ENCODE results near the gene ADCY9.
A peak's percentile ranks its signal among the peaks of the same experiment; 100 is the strongest.

ADCY9 gene

GRCh38 chr16:3999479-4000325 is 116.5 kb downstream of the ADCY9 start:
- DNase-seq, result no peak

DNA sequence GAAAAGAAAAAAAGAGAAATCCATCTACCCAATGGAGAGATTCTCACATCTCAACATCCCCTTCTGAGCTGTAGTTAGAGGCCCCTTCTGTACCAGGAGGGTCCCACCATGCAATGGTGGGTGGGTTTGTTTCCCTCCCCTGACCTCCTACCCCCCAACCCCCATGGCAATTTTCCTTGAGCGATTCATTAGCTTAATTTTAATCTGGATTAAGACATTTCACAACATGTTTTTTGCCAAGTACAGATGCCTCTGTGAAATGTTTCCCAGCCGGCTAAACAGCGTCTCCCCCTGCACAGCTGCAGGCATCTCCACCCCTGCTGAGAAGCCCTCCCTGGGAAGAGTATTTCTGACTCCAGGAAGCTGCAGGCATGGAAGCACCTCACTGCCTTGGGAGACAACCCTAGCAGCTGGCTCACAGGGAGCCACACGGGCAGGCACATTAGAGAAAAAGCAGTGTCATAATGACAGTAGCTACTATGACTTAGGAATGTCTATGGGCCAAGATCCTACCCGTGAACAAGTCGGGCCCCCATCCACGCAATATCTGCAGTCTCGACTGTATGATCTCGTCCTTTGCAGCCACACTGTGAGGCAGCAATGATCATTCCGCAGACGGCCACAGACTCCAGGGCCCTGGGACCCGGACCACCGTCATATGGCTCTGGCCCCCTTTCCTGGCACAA is 117.3 kb downstream of the ADCY9 start:
- no peak for DNase-seq

DNA sequence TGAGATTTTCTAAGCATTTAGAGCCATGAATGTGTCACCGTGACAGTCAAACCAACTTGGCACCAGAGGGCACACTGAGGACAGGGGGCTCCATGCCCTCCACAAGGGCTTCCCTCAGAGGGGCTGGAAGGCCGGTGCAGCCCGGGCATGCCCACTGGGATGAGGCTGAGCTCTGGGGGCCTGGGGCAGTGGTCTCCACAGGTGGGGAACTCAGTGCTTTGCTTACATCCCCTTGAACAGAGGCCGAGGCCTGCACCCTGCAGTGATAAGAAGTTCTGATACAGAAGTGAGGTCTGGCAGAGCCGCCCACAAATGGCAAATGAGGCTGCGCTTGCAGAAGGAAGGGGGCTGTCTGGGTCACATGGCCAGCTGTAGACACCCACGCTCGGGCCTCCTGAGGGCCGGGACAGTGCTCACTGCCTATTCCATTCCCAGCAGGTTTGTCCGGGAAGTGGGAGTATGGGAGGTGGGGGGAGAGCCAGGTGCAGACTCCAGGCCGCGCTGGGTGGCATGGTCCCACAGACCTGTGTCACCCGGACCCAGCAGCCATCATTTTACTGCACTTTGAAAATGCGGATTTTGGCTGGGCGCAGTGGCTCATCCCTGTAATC is 118.9 kb downstream of the ADCY9 start:
- no peak for DNase-seq

GRCh38 chr16:3995001-3995400 is 121.2 kb downstream of the ADCY9 start:
- DNase-seq, result no peak

GRCh38 chr16:3993052-3993785 is 123.0 kb downstream of the ADCY9 start:
- no peak for DNase-seq

GRCh38 chr16:3992297-3993051 is 123.8 kb downstream of the ADCY9 start:
- no peak for DNase-seq

DNA sequence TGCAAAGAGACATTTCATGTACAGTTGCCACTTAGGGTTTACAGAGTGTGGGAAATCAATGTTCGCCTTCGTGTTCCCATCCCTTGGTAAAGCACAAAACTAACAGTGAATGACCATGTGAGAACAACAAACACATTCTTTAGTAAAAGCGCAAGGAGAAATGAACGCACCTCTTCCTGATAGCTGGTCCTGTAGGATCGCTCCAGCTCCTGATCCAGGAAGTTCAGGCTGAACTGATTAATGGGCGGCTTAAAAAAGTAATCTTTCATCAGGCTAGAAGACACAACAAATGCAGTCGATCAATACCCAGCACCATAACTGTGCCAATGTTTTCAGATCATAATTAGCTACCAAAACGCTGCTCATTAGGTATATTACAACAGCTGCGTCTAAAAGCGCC is 127.4 kb downstream of the ADCY9 start:
- DNase-seq, result no peak

DNA sequence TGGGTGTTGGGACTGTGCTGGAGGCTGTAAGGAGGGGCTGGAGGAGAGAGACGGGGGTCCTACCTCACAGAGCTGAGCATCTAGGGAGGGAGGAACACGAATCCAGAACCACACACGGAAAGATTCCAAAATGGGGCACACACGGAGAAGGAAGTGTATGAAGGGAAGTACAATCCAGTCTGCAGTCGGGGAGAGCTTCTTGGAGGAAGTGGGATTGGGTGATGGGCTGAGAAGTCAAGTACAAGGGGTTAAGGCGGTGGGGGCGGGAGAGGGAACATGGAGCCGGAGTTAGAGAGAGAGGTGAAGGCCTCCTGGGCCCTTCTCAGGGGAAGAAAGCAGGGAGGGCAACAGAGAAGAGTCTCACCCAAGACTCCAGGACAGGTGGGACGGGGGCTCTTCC is 128.2 kb downstream of the ADCY9 start:
- DNase-seq, result no peak

DNA sequence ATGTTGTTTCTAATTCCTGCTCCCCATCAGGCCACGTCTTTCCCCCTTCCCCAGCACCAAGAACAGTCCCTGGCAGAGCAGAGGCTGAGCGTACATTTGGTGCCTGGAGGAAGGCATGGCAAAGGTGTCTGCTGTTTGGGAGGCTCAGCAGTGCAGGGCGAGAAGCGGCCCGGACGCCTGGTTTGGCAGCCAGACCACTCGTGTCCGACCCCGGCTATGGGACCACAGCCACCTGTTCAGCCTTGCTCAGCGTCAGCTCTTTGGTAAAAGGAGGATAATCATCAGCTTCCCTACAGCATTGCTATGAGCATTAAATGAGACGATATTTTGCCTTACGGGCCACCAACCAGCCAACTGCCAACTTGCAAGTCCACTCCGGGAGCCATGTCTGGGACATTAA is 129.0 kb downstream of the ADCY9 start:
- DNase-seq, result no peak

- DNase-seq, result no peak
These were observed 130.1 kb downstream of the ADCY9 start for GRCh38 chr16:3986235-3986544.

- DNase-seq, result no peak
These were observed 131.9 kb downstream of the ADCY9 start for GRCh38 chr16:3984111-3985060.

GRCh38 chr16:3983081-3983520 is 133.1 kb downstream of the ADCY9 start:
- DNase-seq, result peak; percentile 59

DNA sequence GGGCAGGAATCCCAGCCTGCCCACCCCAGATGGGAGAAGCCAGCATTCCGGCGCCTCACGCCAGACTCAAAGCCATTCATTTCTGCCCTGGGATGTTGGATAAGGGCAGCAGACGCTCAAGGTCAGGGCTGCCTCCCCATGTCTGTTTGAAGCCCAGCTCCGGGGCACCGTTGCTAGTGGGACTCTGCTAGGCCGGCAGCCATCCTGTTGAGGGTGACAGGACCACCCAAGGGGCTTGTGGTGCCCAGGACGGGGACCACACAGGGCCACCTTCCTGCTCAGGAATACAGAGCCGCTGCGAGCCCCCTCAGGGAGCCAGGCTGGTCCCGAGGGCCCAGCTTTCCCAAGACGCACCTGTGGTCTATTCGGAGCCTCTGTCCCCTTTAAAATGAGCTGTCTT is 134.0 kb downstream of the ADCY9 start:
- no peak for DNase-seq

- DNase-seq, result no peak
These were observed 135.8 kb downstream of the ADCY9 start for GRCh38 chr16:3980253-3981111.

DNA sequence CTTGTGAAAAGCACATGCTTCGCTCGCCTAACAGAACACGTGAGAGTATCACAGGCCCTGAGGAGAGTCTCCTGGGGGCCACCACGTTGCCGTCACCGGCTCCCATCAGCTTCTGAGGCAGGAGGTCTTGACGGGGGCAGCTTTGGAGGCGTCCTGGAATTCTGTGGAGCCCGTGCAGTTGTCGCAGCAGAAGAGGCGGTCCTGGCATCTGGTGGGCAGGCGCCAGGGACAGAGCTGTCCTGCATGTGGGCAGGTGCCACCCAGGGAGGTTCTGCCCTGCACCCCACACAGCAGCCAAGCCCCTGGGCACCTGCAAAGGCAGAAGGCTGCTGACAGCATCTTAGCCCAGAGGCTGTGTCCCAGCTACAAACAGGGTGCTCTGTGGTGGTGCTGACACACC is 136.7 kb downstream of the ADCY9 start:
- no peak for DNase-seq

GRCh38 chr16:3979070-3979469 is 137.2 kb downstream of the ADCY9 start:
- no peak for DNase-seq

DNA sequence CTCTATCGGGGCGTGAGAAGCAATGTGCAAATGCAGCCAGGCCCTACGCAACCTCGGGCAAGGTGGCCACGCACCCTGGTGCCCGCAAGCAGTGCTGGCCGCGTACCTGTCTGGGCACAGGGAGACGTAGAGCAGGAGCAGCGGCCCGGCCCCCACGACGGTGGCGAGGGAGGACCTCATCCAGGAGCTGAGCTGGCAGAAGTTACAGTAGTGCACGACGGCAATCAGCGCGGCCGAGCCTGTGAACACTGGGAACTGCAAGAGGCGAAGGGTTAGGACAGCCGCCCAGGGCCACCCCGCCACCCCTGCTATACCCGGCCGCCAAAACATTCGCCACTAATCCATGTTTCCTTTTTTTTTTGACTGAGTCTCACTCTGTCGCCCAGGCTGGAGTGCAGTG is 138.9 kb downstream of the ADCY9 start:
- no peak for DNase-seq

DNA sequence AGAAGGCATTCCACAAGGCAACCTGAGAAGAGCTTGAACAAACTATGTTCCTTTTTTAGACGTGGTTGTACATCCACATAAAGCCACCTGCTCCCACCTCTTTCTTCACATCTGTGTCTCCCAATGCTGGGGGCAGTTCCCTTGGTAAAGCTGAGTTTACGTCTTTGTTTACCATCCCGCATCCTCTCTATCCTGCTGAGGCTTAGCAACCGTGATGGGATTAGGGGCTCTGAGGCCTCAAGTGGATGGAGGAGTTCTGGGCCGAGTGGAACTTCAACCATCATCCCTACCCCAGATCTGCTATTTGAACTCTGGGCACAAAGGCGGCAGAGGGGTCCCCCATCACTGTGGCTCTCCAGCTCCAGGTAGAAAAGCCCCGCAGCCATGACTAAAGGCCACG is 141.5 kb downstream of the ADCY9 start:
- DNase-seq, result no peak

GRCh38 chr16:3971706-3972105 is 144.5 kb downstream of the ADCY9 start:
- no peak for DNase-seq

DNA sequence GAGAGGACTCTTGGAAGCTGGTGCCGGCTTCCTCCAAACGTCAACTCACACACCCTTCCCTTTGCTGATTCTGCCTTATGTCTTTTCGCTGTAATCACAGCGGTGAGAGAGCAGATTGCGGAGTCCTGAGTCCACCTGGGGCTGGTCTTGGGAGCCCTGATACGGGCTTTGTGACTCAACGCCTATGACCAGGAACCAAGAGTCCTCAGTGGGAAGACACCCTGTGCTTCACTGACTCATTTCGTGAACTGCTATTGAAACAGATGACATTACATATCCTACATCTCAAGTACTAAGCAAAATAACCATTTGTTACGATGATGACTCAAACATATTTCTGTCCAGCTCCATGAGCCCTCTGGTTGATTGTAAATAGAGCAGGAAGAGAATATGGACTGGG is 145.0 kb downstream of the ADCY9 start:
- no peak for DNase-seq

- no peak for DNase-seq
These were observed 147.7 kb downstream of the ADCY9 start for GRCh38 chr16:3968551-3968950.

All from NCI-H2227 treated with DMSO at 0.1 percent for 48 hours (cell line).